NCI-H226 (cell line): ENCODE measurements around the gene SNX21.
A peak's percentile ranks its signal among the peaks of the same experiment; 100 is the strongest.
"Not testable (repeated sequence)": the region's sequence is repeated elsewhere in the genome, so short reads cannot be mapped to it uniquely, and the experiment has no call there.

Experiments used
- DNase-seq: peaks from one replicate; pipeline ENCODE4 v3.0.0-alpha.2; 2015

SNX21 gene

DNA sequence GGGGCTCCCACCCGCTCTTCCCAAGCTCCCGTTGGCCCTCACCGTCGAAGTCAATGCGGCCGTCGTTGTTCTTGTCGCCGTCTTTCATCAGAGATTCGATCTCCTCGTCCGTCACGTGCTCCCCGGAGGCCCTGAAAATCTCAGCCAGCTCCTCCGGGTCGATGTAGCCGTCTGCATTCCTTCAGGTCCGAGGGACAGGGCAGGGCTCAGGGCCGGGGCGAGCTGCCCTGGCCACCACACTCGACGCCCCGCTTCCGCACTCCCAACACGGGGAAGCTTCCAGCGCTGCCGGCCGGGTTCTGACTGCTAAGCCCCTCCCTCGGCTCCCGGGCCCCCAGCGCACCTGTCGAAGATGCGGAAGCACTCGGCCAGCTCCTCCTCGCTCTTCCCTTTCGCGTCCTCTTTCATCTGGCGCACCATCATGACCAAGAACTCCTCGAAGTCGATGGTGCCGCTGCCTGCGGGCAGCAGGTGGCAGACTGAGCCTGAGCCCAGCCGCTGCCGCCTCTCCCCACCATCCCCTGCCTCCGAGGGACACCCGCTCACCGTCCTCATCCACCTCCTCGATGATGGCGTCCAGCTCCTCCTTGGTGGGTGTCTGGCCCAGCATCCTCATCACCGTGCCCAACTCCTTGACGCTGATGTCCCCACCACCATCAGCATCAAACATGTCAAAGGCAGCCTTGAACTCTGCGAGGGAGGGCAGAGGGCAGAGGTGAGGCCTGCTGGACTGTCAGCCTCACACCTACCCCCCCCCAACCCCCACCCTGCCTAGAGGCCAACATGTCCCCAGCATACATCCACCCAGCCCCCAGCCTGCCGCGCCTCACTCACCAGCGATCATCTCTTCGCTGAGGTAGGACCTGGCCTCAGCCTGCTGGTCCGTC is 9.4 kb upstream of the SNX21 start:
- DNase-seq: no peak

DNA sequence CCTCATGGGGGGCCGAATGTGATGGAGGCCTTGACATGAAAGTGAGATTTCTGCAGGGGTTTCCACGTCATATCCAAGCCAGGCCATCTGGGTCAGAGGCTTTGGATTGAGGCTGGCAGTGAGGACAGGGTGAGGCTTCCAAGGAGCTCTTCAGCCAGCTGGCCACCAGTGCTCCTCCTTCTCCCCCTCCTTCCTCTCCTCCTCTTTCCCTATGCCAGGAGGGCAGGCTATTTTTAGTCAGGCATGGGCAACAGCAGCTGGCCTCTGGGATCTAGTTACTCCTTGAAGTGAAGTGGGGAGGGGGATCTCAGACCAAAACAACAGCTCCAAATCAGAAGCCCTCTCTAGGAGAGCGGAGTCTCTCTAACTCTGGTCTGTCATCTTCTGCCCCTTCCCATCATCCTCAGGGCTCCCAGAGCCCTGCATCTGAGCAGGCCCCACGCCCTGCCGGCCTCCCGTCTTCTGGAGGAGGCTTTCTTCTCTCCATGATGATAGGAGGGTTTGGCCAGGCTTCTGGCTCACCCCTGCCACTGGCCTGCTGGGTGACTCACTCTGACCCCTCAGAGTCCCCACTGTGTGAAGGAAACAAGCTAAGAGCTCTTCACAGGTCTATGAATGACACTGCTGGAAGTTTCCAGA is 7.1 kb upstream of the SNX21 start:
- DNase-seq: no peak

DNA sequence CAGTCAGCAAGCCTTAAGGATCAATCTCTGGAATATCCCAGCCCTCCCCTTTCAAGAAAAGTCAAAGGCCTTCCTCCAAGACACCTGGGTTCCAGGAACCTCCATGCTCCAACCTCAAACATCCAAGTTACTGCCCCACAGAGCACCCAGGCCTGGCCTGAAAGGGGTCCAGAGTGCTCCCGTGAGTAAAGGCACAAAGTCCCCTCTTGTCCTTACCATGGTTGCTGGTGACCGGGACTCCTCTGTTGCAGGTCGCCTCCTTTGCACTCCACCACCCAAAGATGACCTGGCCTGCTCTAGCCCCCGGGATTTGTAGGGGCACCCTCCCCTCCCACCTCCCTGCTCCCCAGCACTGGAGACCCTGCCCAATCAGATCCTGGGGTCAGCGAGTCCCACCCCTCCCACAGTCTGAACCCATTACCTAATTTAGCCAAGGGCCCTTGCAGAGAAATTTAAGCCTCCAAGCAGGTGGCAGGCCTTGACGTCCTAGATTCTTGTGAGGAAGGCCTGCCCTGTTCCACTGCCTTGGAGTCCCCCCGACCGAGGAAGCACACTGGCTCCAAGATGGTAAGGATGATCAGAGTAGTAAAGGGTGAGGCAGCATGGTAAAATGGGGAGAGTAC is 6.5 kb upstream of the SNX21 start, which contains the start of gene TNNC2:
TSS of gene TNNC2 (minus strand) at position 283 of the 623 bp plus-strand sequence. CDS start at position 219, 64 bp downstream.
- DNase-seq: no peak

DNA sequence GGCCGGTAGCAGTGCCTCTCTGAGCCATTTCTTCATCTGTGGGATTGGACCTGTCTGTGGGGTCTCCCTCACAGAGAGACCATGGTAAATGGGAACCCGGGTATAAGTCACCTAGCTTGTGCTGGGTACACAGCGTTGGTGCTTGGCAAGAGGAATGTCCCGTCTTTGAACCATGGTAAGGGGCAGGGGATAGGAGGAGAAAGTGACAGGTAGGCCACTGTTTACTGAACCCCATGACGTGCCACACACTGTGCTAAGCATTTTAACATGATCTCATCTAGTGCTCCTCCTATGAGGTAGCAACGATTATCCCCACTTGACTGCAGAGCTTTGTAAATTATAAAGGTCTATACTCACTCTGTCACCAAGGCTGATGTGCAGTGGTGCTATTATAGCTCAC is 5.9 kb upstream of the SNX21 start:
- no peak for DNase-seq

DNA sequence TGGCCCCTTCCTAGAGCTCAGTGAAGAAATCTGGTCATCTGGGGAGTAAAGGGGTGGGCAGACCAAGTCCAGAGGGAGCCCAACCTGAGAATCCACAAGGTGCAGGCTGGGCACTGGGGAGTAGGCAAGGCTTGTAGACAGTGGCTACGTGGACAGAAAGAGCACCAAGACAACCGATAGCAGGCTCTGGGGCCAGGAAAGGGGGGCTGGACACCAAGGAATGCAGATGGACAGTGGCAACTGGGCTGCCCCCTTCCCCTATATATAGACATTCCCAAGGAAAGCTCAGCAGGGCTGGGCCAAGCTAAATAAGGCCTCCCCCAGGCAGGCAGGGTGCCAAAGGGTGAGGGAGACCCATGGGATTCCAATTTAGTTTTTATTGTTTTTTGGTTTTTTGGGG is 5.0 kb upstream of the SNX21 start:
- DNase-seq: no peak

DNA sequence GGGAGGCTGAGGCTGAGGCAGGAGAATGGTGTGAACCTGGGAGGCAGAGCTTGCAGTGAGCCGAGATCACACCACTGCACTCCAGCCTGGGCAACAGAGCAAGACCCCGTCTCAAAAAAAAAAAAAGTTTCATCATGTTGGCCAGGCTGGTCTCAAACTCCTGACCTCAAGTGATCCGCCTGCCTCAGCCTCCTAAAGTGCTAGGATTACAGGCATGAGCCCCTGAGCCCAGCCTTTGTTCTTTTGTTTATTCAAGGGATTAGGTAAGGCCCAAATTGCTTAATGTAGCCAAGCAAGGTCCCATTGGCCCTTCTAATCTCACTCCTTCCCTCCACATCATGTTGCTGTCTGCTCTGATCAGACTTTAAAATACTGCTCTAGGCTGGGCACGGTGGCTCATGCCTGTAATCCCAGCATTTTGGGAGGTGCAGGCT is 3.9 kb upstream of the SNX21 start:
- DNase-seq: not testable (repeated sequence)

DNA sequence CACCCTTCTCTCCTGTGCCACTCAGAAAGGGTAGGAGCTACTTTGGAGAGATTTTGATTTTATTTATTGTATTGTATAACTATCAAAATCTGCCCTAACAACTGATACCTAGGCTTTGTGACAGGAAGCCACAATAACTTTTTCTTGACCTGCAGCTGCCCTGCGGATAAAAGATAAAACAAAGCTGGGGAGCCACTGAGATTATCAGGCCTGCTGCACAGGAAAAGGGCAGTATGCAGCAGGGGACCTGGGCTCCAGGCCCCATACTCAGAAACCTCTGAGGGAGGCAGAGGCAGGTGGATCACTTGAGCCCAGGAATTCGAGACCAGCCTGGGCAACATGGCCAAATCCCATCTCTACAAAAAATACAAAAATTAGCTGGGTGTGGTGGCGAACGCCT is 980 bp upstream of the SNX21 start:
- DNase-seq: no peak

DNA sequence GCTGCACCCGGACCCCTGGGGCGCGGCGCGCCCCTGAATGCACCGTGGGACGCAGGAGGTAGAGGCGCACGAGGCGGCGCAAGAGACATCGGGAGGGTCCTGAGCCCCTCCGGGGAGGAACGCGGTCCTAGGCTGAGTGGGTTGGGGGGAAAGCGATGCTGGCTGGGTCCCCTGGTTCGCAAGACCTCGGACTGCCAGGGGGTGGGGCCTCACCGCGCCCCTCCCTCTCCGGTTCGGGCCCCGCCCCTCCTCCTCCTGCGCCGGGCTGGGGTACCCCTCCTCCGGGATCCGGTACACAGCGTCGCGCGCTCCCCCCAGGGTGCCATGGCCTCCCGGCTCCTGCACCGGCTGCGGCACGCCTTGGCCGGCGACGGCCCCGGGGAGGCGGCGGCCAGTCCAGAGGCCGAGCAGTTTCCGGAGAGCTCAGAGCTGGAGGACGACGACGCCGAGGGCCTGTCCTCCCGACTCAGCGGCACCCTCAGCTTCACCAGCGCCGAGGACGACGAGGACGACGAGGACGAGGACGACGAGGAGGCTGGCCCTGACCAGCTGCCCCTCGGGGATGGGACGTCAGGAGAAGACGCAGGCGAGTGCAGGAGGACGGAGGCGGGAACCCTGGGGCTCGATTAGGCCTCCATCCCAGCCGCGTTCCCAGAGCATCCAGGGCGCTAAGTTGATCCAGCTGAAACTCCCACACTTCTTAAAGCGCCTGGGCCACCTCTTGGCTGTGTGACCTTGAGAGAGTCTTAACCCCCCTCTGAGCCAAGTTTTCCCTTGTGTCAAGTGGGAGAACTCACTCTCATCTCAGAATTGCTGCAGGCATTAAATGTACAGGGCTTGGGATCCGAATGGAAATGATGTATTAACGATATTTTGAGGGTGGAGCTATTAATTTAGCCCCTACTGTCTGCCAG is 541 bp downstream of the SNX21 start:
- peak; percentile 42 for DNase-seq

DNA sequence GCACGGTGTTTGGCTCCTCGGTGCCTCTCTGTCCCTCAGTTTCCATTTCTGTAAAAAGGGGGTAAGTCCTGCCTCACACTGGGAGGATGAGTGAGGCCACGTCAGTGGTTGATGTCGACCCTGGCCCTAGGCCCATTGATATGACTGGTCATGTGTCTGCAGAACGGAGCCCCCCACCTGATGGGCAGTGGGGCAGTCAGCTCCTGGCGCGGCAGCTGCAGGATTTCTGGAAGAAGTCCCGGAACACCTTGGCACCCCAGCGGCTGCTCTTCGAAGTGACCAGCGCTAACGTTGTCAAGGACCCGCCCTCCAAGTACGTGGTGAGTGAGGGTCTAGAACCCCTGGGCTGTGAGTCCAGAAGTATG is 1.2 kb downstream of the SNX21 start:
- DNase-seq: no peak

DNA sequence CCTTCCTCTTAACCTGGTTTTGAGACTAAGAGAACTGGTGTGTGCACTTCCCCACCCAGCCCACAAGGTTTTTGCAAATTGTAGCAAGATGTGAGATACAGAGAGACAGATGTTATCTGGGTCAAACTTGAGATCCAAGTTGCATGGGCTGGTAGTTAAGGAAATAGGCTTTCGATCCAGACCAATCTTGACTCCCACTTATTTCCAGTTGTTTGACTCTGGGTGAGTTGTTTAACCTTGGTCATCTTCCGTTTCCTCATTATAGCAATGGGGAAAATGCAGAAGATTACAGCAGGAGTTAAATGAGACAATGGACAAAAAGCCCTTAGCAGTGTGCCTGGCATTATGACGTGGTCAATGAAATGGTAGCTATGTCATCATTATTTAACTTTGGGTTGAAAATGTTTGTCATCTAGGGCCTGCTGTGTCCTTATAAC is 1.7 kb downstream of the SNX21 start:
- no peak for DNase-seq

DNA sequence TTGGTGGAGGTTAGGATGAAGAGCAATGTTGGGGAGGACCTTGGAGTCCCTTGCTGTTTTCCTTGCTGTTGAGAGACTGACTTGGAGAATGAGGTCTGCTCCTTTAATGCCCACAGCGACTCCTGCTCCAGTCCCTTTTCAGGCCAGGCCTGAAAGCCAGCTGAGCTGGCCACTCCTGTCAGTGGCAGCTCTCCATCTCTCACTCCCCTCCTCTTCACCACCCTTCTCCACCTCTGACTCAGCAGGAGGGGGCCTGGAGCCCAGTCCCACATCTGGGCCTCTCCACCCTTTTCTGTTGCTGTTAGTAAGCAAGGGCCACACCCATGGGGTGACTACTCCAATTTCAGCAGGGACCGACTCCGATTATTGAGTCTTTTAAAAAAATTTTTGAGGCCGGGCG is 2.2 kb downstream of the SNX21 start:
- no peak for DNase-seq

DNA sequence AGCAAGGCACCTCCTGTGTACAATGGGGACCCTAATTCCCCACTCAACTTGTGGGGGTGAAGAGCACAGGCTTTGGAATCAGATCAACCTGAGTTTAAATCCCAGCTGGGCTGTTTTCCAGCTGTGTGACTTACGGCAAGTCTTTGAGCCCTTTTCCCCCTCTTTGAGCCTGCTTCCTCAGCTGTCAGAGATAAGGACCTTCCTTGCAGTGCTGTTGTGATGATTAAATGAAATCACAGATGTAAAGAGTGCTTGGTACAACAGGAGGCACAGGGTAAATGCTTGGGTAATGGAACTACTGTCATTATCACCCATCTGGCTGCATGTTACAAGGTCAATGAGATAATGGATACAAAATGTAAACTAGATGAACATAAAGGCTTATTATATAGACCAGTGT is 3.2 kb downstream of the SNX21 start:
- no peak for DNase-seq

DNA sequence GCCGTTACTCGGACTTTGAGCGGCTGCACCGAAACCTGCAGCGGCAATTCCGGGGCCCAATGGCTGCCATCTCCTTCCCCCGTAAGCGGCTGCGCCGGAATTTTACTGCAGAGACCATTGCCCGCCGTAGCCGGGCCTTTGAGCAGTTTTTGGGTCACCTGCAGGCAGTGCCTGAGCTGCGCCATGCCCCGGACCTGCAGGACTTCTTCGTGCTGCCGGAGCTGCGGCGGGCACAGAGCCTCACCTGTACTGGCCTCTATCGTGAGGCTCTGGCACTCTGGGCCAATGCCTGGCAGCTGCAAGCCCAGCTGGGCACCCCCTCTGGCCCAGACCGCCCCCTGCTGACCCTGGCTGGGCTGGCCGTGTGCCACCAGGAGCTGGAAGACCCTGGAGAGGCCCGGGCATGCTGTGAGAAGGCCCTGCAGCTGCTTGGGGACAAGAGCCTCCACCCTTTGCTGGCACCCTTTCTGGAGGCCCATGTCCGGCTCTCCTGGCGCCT is 7.2 kb downstream of the SNX21 start:
- no peak for DNase-seq

DNA sequence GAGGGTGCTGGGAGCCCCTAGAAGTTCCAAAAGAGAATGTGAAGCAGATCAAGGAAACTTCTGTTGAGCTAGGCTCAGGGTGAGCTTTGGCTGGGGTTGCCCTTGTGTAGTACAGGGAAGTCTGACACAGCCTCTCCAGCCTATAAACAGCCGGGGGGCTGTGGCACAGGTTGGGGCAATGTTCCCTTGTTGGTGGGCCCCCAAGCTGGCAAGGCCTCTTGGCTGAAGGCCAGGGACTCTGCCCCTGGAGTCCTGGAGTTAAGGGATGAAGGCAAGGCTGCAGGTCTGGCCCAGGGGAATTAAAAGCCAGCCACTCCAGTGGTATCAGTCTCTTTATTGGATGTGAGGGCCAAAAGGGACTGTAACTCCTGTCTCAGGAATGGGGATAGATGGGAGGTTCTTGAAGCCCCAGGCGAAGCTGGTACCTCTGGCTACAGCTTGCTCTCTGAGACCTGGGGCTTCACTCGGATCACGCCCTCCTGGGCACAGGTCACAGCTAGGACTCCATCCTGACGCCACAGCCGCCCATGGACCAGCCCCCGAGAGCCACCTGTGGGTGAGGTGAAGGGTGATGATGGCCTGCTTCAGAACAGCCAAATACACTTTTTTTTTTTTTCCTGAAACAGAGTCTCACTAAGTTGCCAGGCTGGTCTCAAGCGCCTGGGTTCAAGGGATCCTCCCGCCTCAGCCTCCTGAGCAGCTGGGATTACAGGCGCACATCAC is 8.0 kb downstream of the SNX21 start:
- DNase-seq: no peak

DNA sequence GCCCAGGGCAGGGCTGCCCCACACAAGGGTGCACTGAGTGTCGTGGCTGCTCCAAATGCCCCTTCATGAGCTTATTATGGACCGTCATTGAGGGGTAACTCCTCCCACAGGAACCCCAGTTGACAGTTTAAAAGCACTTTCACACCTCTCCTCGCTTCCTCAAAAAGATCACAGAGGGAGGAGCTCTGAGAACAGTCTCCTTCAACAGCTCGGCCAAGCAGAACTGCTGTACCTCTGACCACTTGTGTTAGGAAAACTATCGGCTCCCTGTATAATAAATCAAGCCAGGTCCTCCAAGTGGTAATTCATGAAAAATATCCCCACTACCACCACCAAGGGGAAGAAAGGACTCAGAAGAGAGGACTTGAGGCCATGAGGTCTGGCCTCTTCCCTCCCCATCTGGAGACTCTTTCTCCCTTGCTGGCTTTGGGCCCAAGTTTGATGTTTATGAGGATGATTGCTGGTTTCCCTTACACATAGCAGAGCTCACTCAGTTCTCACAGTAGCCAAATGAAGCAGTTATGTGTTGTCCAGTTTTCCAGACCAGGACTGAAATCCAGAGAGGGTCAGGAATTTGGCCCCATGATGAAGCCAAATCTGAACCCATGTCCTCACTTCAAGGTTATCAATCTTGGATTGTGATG is 8.7 kb downstream of the SNX21 start:
- no peak for DNase-seq

DNA sequence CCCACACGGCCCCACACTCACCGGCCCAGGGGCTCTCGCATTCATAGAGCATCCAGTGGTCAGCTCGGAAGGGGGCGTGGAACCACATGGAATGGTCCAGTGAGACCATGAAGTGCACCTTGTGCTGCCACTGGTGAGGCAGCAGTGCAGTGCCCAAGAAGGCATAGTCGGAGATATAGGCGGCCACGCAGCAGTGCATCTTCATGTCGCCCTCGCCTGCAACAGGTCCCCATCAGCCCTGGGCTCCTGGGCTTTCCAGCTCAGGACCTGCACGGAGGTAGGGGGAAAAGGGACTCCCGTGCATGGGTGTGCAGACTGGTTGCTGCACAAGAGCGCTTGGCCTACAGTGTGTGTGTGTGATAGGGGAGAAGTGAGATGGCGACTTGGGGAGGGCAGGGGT is 9.9 kb downstream of the SNX21 start:
- DNase-seq: no peak

DNA sequence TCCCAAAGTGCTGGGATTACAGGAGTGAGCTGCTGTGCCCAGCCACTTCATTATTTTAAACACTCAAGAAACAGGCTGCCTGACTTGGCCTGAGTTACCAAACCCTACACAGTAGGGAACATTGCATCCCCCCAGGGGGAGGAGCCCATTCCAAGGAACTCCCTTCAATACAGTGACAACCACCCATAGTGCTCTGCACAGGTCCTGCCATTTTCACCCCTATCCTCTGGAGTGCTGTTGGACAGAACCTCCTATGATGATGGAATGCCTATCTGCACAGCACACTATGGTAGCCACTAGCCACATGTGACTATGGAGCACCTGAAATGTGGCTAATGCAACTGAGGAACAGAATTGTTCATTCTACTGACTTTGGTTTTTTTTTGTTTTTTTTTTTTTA is 11.9 kb downstream of the SNX21 start:
- no peak for DNase-seq

DNA sequence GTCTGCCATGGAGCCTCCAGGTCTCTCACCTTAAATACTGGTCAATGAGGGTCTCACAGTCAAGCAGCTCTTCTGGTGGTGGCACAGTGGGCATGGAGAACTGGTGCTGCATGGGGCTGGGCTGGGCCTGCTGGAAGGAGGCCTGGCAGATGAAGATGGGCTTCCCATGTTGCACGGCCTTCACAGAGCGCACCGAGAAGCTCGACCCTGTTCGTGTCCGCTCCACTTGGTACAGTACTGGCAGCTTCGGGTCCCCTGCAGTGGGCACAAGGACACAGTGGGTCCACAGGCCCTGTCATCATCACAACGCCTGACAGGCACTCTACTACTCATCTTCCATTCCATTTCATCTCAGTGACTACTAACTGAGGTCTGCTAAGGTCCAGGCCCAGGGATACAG is 14.8 kb downstream of the SNX21 start:
- DNase-seq: no peak

DNA sequence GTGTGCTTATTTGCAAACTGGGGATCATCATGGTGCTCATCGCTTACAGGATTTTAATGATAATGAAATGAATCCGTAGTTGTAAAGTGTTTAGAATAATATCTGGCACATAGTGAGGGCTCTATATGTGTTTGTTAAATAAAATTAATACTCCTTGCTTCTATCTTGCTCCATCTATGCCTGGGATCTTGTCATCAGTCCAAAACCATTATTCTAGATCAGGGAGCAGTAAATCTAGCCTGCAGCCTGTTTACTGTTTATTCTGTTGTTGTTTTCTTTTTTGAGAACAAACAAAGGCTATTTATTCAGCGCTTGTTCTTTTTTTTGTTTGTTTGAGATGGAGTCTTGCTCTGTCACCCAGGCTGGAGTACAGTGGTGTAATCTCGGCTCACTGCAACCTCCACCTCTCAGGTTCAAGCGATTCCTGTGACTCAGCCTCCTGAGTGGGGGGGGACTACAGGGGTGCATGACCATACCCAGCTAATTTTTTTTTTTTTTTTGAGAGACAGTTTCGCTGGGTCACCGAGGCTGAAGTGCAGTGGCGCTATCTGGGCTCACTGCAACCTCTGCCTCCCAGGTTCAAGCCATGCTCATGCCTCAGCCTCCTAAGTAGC is 15.5 kb downstream of the SNX21 start:
- no peak for DNase-seq

DNA sequence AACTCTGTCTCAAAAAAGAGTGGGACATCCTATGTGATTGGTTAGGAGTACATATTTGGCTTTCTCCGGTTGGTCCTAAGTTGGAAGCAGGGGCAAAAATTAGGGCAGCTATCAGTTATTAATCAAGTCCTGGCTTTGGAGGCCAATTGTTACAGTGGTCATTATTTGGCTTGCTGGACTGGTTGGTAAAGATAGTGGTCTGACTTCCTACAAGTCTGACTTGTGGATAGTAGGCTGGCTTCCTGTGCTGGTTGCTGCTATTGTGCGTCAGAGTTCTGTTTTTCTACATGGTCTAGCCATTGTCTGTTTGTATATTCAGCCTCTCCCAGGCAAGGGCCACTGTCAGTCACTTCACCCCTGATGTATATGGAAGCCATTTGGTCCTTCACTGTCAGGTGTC is 16.6 kb downstream of the SNX21 start:
- no peak for DNase-seq

DNA sequence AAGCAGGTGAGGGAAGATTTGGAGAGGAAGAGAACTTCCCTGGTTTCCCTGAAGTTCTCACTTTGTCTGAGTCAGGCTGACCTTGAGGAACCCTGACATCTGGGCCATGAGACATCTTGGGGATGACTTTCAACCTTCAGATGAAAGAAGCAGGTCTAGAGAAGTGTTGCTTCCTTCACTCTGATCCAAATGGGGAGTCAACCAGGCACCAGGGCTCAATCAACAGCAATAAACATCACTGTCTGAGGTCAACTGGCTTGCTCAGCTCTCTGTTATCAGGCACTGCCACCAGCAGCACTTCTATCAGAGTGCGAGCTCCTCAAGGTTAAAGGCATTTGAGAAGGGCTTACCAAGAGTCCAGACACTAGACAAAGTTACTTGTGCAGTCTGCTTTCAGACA is 17.3 kb downstream of the SNX21 start:
- no peak for DNase-seq
